HEK293 (cell line): ENCODE results near the gene OLFM2.
A peak's percentile ranks its signal among the peaks of the same experiment; 100 is the strongest.

ENCODE experiments used
- CTCF ChIA-PET: fragments of 350-600 bp; formaldehyde crosslinking; extraction: SDS; loops from one replicate; lab custom pipeline; 2021; ENCODE audit warnings: antibody characterized with exemption; lab: Yijun Ruan, JAX
- POLR2A ChIA-PET: fragments of 300-600 bp; formaldehyde crosslinking; extraction: SDS; loops from one replicate; lab custom pipeline; 2020; ENCODE audit warnings: antibody characterized with exemption, inconsistent platforms; lab: Yijun Ruan, JAX
- H3K27ac ChIP-seq: fragments of 200-500 bp; sonication (Bioruptor generic); 2 replicates; pipeline ENCODE4 v1.5.1; 2014; ENCODE audit warnings: low read depth, low read length, control low read depth, inconsistent platforms; ENCODE audit errors: extremely low read depth
- H3K36me3 ChIP-seq, 2 experiments: fragments of 200-500 bp in 1 of 2; sonication (Bioruptor generic) in 1 of 2; 1 replicate in 1 of 2; 2 replicates in 1 of 2; pipeline ENCODE4 v1.5.1; 2014 to 2017; ENCODE audit warnings: inconsistent platforms in 2 of 2, low read length in 2 of 2; ENCODE audit not compliant: control insufficient read depth in 2 of 2, insufficient read depth in 1 of 2
- H3K4me1 ChIP-seq: fragments of 200-500 bp; sonication (Bioruptor generic); 2 replicates; pipeline ENCODE4 v1.5.1; 2014; ENCODE audit warnings: mild to moderate bottlenecking, low read length, inconsistent platforms; ENCODE audit not compliant: control insufficient read depth, insufficient read depth
- H3K4me3 ChIP-seq: 2 replicates; pipeline ENCODE4 v1.5.1; 2011; ENCODE audit warnings: low read depth, mild to moderate bottlenecking, control low read depth, low read length, moderate library complexity
- H3K9me3 ChIP-seq: fragments of 200-500 bp; sonication (Bioruptor generic); 2 replicates; pipeline ENCODE4 v1.5.1; 2014; ENCODE audit warnings: low read depth, low read length, inconsistent platforms; ENCODE audit not compliant: control insufficient read depth, insufficient read depth
- OSR2 ChIP-seq: fragments of 450-650 bp; formaldehyde crosslinking; IDR thresholded peaks from 2 replicates; pipeline ENCODE4 v1.5.1; 2016; ENCODE audit warnings: missing biosample characterization, missing genetic modification characterization
- SCRT2 ChIP-seq: fragments of 450-650 bp; formaldehyde crosslinking; IDR thresholded peaks from 2 replicates; pipeline ENCODE4 v1.5.1; 2016; ENCODE audit warnings: missing biosample characterization, missing genetic modification characterization
- ZBTB17 ChIP-seq: fragments of 450-650 bp; formaldehyde crosslinking; IDR thresholded peaks from 2 replicates; pipeline ENCODE4 v1.5.1; 2016; ENCODE audit warnings: missing biosample characterization, missing genetic modification characterization
- ZFP41 ChIP-seq: fragments of 450-650 bp; formaldehyde crosslinking; IDR thresholded peaks from 2 replicates; pipeline ENCODE4 v1.5.1; 2016; ENCODE audit warnings: missing biosample characterization, missing genetic modification characterization, borderline replicate concordance
- ZNF354C ChIP-seq: fragments of 450-650 bp; formaldehyde crosslinking; IDR thresholded peaks from 2 replicates; pipeline ENCODE4 v1.5.1; 2016; ENCODE audit warnings: missing biosample characterization, missing genetic modification characterization, low read depth, borderline replicate concordance
- ZNF366 ChIP-seq: fragments of 450-650 bp; formaldehyde crosslinking; conservative IDR thresholded peaks from 2 replicates; pipeline ENCODE4 v1.5.1; 2016; ENCODE audit warnings: missing biosample characterization, missing genetic modification characterization
- ZNF521 ChIP-seq: fragments of 450-650 bp; formaldehyde crosslinking; IDR thresholded peaks from 2 replicates; pipeline ENCODE4 v1.5.1; 2017; ENCODE audit warnings: missing biosample characterization, mild to moderate bottlenecking, missing genetic modification characterization
- ZNF626 ChIP-seq: fragments of 450-650 bp; sonication (Bioruptor Pico); formaldehyde crosslinking; IDR thresholded peaks from 2 replicates; pipeline ENCODE4 v1.5.1; 2018; ENCODE audit warnings: missing biosample characterization, missing genetic modification characterization, inconsistent platforms
- ZNF747 ChIP-seq: fragments of 450-650 bp; formaldehyde crosslinking; IDR thresholded peaks from 2 replicates; pipeline ENCODE4 v1.5.1; 2016; ENCODE audit warnings: missing biosample characterization, missing genetic modification characterization
- ZNF76 ChIP-seq: fragments of 450-650 bp; formaldehyde crosslinking; IDR thresholded peaks from 2 replicates; pipeline ENCODE4; 2016; ENCODE audit warnings: low read depth, missing biosample characterization, missing genetic modification characterization, borderline replicate concordance
- TF ChIP-seq, protein P1 (sequence below): fragments of 450-650 bp; formaldehyde crosslinking; conservative IDR thresholded peaks from 2 replicates; pipeline ENCODE4 v1.5.1; 2016; ENCODE audit warnings: low read depth, missing biosample characterization, missing genetic modification characterization
- TF ChIP-seq, protein P2 (sequence below): fragments of 450-650 bp; formaldehyde crosslinking; IDR thresholded peaks from 2 replicates; pipeline ENCODE4 v1.5.1; 2016; ENCODE audit warnings: missing biosample characterization, missing genetic modification characterization
- TF ChIP-seq, protein P3 (sequence below): fragments of 450-650 bp; formaldehyde crosslinking; IDR thresholded peaks from 2 replicates; pipeline ENCODE4 v1.5.1; 2017; ENCODE audit warnings: missing biosample characterization, missing genetic modification characterization

OLFM2 gene

DNA sequence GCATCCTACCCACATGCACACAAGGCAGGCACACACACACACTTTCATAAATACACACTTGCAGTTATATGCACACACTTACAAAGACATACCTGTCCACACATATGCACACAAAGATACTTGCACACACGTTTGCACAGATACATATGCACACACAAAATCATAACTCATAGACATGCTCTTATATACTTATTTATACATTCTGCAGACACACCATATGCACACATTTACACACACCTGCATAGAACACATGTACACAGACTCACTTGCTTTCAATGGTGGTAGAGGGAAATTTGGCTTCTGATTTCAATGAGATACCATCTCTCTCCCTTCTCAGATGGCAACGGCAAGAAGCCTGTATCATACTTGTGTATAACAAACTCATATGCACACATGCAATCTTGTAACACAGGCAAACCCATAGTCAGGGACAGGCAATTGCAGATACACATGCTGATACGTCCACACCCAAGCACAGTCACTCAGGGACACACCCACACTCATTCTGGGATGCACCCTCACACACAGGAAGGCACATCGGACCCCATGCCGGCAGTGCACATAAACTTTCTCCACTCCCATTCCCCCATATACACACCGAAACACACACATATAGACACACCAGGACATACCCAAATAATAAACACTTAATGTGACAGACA is 24.7 kb downstream of the OLFM2 start (continued):
- TF ChIP-seq, protein P1, sequence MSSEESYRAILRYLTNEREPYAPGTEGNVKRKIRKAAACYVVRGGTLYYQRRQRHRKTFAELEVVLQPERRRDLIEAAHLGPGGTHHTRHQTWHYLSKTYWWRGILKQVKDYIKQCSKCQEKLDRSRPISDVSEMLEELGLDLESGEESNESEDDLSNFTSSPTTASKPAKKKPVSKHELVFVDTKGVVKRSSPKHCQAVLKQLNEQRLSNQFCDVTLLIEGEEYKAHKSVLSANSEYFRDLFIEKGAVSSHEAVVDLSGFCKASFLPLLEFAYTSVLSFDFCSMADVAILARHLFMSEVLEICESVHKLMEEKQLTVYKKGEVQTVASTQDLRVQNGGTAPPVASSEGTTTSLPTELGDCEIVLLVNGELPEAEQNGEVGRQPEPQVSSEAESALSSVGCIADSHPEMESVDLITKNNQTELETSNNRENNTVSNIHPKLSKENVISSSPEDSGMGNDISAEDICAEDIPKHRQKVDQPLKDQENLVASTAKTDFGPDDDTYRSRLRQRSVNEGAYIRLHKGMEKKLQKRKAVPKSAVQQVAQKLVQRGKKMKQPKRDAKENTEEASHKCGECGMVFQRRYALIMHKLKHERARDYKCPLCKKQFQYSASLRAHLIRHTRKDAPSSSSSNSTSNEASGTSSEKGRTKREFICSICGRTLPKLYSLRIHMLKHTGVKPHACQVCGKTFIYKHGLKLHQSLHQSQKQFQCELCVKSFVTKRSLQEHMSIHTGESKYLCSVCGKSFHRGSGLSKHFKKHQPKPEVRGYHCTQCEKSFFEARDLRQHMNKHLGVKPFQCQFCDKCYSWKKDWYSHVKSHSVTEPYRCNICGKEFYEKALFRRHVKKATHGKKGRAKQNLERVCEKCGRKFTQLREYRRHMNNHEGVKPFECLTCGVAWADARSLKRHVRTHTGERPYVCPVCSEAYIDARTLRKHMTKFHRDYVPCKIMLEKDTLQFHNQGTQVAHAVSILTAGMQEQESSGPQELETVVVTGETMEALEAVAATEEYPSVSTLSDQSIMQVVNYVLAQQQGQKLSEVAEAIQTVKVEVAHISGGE: no peak

DNA sequence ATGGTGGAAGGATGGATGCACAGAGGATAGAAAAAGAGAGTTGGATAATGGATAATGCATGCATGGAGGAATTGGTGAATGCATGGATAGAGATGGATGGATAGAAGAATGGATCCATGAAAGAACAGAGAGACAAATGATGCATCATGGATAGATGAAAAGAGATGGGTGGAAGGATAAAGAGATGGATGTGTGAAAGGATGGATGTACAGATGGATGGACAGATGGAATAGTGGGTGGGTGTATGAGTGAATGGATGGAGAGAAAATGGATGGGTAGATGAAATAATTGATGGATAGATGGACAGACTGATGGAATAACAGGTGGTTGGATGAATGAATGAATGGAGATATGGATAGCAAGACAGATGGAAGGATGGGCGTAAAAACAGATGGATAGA is 25.7 kb downstream of the OLFM2 start:
- TF ChIP-seq ZNF354C (no peak), SCRT2 (peak; percentile 44; the same call in 1 of the 2 replicates), ZNF521 (tag by site-specific recombination) (no peak), ZBTB17 (peak; percentile 70), ZNF76 (tag by site-specific recombination) (no peak), ZNF747 (no peak), ZNF366 (tag by site-specific recombination) (peak; percentile 97), ZFP41 (tag by site-specific recombination) (no peak)
- TF ChIP-seq, protein P2, sequence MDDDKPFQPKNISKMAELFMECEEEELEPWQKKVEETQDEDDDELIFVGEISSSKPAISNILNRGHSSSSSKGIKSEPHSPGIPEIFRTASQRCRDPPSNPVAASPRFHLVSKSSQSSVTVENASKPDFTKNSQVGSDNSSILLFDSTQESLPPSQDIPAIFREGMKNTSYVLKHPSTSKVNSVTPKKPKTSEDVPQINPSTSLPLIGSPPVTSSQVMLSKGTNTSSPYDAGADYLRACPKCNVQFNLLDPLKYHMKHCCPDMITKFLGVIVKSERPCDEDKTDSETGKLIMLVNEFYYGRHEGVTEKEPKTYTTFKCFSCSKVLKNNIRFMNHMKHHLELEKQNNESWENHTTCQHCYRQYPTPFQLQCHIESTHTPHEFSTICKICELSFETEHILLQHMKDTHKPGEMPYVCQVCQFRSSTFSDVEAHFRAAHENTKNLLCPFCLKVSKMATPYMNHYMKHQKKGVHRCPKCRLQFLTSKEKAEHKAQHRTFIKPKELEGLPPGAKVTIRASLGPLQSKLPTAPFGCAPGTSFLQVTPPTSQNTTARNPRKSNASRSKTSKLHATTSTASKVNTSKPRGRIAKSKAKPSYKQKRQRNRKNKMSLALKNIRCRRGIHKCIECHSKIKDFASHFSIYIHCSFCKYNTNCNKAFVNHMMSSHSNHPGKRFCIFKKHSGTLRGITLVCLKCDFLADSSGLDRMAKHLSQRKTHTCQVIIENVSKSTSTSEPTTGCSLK (tag by site-specific recombination): no peak
- TF ChIP-seq, protein P3, sequence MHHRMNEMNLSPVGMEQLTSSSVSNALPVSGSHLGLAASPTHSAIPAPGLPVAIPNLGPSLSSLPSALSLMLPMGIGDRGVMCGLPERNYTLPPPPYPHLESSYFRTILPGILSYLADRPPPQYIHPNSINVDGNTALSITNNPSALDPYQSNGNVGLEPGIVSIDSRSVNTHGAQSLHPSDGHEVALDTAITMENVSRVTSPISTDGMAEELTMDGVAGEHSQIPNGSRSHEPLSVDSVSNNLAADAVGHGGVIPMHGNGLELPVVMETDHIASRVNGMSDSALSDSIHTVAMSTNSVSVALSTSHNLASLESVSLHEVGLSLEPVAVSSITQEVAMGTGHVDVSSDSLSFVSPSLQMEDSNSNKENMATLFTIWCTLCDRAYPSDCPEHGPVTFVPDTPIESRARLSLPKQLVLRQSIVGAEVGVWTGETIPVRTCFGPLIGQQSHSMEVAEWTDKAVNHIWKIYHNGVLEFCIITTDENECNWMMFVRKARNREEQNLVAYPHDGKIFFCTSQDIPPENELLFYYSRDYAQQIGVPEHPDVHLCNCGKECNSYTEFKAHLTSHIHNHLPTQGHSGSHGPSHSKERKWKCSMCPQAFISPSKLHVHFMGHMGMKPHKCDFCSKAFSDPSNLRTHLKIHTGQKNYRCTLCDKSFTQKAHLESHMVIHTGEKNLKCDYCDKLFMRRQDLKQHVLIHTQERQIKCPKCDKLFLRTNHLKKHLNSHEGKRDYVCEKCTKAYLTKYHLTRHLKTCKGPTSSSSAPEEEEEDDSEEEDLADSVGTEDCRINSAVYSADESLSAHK (tag by site-specific recombination): no peak
- ChIA-PET POLR2A (no interaction called here), CTCF (interaction anchor here (1.0 kb wide), 1 partner anchor 25 kb away, joined by 3 read pairs; no protein-coding TSS in a partner anchor)

DNA sequence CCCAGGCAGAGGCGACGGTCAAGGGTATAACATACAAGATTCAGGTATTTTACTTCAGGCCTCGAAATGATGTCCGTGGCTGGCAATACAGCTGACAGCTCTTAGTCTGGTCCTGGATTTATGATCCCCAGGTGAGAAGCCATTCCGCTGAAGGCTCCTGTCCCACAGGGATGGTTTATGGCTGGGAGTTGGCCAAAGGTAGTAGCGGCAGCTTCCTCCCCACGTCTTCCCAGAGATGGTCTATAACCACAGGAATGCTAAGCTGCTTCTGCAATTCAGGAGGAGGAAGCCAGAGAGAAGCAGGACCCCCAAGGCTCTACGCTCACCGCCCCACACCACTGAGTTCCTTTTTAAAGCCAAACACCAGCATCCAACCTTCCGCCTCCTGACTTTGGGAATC is 27.1 kb downstream of the OLFM2 start:
- ChIA-PET CTCF (interaction anchor here (0.6 kb wide), 1 partner anchor 181 kb away, joined by 6 read pairs; no protein-coding TSS in a partner anchor), POLR2A (no interaction called here)
- H3K27ac ChIP-seq: no peak overlapping the region
- no peaks in the 10 kb centered on the region for H3K36me3 ChIP-seq
- H3K9me3 ChIP-seq: no peaks in the 10 kb centered on the region
- no peaks in the 10 kb centered on the region for H3K4me1 ChIP-seq
- TF ChIP-seq OSR2 (tag by site-specific recombination) (peak; percentile 45; the same call in 1 of the 2 replicates), ZNF626 (tag by site-specific recombination) (no peak)
- H3K4me3 ChIP-seq: no peak overlapping the region

More for the DNA sequence above, 25.7 kb downstream of the OLFM2 start:
- no peak overlapping the region for H3K27ac ChIP-seq
- no peaks in the 10 kb centered on the region for H3K36me3 ChIP-seq
- H3K9me3 ChIP-seq: no peaks in the 10 kb centered on the region
- no peak overlapping the region for H3K4me3 ChIP-seq
- no peaks in the 10 kb centered on the region for H3K4me1 ChIP-seq
